Esophagus squamous epithelium (tissue), 5 donors: ENCODE results near the gene MPL. TPM values are rescaled to one million over a fixed set of nuclear protein-coding genes. Genes with fewer than 3 reads are reported as not detected.

ENCODE experiments used
- DNase-seq: peaks from one replicate; lab custom pipeline; 2025; lab: John Stamatoyannopoulos, UW
- H3K27ac ChIP-seq, 4 donors: fragments of 200-600 bp; sonication (generic); one replicate each; pipeline ENCODE4 v1.5.1; 2016 to 2019; ENCODE audit warnings: mild to moderate bottlenecking in 1 of 4
- H3K27me3 ChIP-seq, 4 donors: fragments of 200-600 bp; sonication (generic); 1 replicate in 3 of 4; 2 replicates in 1 of 4; pipeline versions ENCODE4 v1.5.1 to v1.6.0; 2017 to 2021; ENCODE audit warnings: antibody characterized with exemption in 1 of 4
- H3K36me3 ChIP-seq, 3 donors: fragments of 200-600 bp; sonication (generic); one replicate each; pipeline ENCODE4 v1.5.1; 2016 to 2019
- H3K4me1 ChIP-seq, 3 donors: fragments of 200-600 bp; sonication (generic); one replicate each; pipeline ENCODE4 v1.5.1; 2017 to 2019
- H3K4me3 ChIP-seq, 4 donors: fragments of 200-600 bp; sonication (generic); 1 replicate in 3 of 4; 2 replicates in 1 of 4; pipeline ENCODE4 v1.5.1; 2016 to 2019; ENCODE audit warnings: mild to moderate bottlenecking in 2 of 4, moderate library complexity in 1 of 4
- H3K9me3 ChIP-seq, 3 donors: fragments of 200-600 bp; sonication (generic); one replicate each; pipeline ENCODE4 v1.5.1; 2016 to 2019
- POLR2A ChIP-seq, 4 donors: fragments of 450-650 bp; IDR thresholded peaks; one replicate each; pipeline ENCODE4 v1.6.1; 2017; ENCODE audit warnings: antibody characterized with exemption in 4 of 4, mild to moderate bottlenecking in 4 of 4, moderate library complexity in 3 of 4
- WGBS, 2 donors: methylation state at CpG; one replicate each; pipeline ENCODE4 v1.1.5; 2018; 5-methylcytosine and 5-hydroxymethylcytosine counted together
- intact Hi-C: fragments of 100-400 bp; cut with DNase I; formaldehyde crosslinking; loops from one replicate; pipeline ENCODE4 v1.15.0; 2022
- total RNA-seq, 4 donors: library from RNA; depleted of rRNA; stranded (reverse); fragments of >200 nt; gene quantifications; one replicate each; pipeline ENCODE4 v1.1.0, GENCODE V29; 2016
- TF ChIP-seq, protein P1 (sequence below), 6 experiments: fragments of 450-650 bp in 4 of 6; fragments of 200-600 bp in 2 of 6; sonication (generic) in 2 of 6; IDR thresholded peaks; one replicate each; pipeline ENCODE4 v1.5.1; 2016 to 2019; ENCODE audit warnings: antibody characterized with exemption in 6 of 6, mild to moderate bottlenecking in 4 of 6, moderate library complexity in 4 of 6
- donor health status: DM: yes; HTN: yes; CAD: no.

MPL gene
- total RNA-seq, 4 donors from 2014 or later = not detected

DNA sequence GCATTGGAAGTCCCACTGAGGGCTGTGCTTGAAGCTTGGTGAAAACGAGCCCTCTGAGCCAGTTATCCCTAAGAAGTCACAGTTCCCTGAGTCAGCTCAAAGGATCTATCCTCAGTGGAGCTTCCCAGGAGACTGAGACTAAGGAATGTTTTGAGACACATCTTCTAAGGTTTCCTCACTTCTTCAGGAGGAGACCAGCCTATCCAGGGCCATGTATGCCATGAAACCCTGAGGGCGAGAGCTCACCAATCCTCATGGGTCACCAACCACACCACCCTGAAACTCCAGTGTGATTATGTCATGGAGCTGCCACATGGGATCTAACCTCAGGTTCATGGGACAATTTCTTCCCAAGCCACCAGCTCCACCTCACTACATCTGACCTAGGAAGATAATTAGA is 44.4 kb upstream of the MPL start:
- WGBS, 2 donors = 64 to 75% methylated on average over 1 to 2 of the region's 2 CpGs
- Histone ChIP-seq H3K27ac (peak overlapping the region in 3 of 4 donors; percentile 84 to 86 (median 85)), H3K36me3 (no peaks in the 10 kb centered on the region), H3K27me3 (no peaks in the 10 kb centered on the region), H3K4me1 (peaks cover 0 to 39% (median 20%) of the 10 kb centered on the region in 3 donors), H3K4me3 (no peak overlapping the region), H3K9me3 (no peaks in the 10 kb centered on the region)
- no peak for TF ChIP-seq POLR2A (IDR thresholded peaks at IDR 0.05)
- TF ChIP-seq, protein P1, sequence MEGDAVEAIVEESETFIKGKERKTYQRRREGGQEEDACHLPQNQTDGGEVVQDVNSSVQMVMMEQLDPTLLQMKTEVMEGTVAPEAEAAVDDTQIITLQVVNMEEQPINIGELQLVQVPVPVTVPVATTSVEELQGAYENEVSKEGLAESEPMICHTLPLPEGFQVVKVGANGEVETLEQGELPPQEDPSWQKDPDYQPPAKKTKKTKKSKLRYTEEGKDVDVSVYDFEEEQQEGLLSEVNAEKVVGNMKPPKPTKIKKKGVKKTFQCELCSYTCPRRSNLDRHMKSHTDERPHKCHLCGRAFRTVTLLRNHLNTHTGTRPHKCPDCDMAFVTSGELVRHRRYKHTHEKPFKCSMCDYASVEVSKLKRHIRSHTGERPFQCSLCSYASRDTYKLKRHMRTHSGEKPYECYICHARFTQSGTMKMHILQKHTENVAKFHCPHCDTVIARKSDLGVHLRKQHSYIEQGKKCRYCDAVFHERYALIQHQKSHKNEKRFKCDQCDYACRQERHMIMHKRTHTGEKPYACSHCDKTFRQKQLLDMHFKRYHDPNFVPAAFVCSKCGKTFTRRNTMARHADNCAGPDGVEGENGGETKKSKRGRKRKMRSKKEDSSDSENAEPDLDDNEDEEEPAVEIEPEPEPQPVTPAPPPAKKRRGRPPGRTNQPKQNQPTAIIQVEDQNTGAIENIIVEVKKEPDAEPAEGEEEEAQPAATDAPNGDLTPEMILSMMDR (IDR thresholded peaks at IDR 0.05) = no peak
- intact Hi-C loops = no loop called here
- DNase-seq = no peak

DNA sequence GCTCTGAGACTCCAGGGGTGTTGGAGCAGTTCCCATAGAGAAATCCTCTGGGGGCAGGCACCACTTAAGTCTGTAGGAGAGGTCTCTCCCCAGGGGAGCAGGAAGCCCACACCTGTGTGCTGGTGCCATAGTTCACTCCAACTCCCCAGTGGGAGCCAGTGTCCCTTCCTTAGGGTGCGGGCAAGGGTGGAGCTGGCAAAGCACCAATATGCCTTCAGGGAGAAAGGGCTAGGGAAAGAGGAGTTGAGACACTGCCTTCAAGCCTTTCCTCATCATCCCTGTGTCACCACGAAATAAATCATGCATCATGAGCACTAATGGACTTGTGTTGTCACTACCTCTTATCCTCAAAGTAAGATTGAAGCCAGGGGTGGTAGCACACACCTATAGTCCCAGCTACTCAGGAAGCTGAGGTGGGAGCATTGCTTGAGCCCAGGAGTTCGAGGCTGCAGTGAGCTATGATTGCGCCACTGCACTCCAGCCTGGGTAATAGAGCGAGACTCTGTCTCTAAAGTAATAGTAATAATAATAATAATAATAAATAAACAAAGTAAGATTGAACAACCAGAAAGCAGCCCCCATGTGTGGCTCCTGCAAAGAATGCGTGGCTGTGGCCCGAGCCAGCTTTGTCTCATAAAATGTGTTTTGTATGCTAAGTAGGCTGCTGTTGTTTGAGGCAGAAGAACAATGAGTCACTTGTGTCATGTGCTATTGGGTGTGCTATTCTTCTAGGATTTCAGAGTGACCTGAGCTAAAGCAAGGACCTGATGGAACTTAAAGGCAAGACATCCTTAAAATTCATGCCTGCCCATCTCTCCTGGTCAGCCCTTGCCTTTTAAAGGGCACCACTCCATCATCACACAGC is 43.5 kb upstream of the MPL start:
- DNase-seq = no peak
- WGBS, 2 donors = 68 to 69% methylated on average over 7 of the region's 7 CpGs
- Histone ChIP-seq H3K4me1 (peaks cover 0 to 39% (median 20%) of the 10 kb centered on the region in 3 donors), H3K27ac (peak overlapping the region; percentile 31 to 86 (median 84)), H3K36me3 (no peaks in the 10 kb centered on the region), H3K27me3 (no peaks in the 10 kb centered on the region), H3K4me3 (no peak overlapping the region), H3K9me3 (no peaks in the 10 kb centered on the region)
- TF ChIP-seq, protein P1 (IDR thresholded peaks at IDR 0.05) = no peak
- TF ChIP-seq POLR2A (IDR thresholded peaks at IDR 0.05) = no peak
- intact Hi-C loops = no loop called here

DNA sequence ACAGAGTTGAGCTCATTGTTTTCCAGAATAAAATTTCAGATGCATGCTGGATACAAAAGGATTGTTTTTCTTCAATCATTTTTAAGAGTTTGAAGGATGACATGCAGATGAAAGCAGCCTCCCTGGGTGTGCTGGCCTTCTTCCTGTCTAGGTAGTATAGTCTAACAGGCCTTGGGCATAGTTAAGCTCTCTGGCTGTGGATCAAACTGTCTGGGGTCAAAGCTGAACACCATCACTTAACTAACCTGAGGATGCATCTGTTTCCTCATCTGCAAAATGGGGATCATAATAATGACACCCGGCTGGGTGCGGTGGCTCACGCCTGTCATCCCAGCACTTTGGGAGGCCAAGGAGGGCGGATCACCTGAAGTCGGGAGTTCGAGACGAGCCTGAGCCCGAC is 42.9 kb upstream of the MPL start:
- H3K27ac ChIP-seq = peak overlapping the region; percentile 31 to 86 (median 84)
- no peak overlapping the region for H3K4me3 ChIP-seq
- 80 to 81% methylated on average over 2 to 8 of the region's 8 CpGs for WGBS, 2 donors
- no peaks in the 10 kb centered on the region for H3K27me3 ChIP-seq
- DNase-seq = no peak
- H3K9me3 ChIP-seq = no peaks in the 10 kb centered on the region
- peaks cover 0 to 40% (median 20%) of the 10 kb centered on the region in 3 donors for H3K4me1 ChIP-seq
- no peaks in the 10 kb centered on the region for H3K36me3 ChIP-seq
- TF ChIP-seq, protein P1 (IDR thresholded peaks at IDR 0.05) = no peak
- no peak for TF ChIP-seq POLR2A (IDR thresholded peaks at IDR 0.05)
- intact Hi-C loops = no loop called here

DNA sequence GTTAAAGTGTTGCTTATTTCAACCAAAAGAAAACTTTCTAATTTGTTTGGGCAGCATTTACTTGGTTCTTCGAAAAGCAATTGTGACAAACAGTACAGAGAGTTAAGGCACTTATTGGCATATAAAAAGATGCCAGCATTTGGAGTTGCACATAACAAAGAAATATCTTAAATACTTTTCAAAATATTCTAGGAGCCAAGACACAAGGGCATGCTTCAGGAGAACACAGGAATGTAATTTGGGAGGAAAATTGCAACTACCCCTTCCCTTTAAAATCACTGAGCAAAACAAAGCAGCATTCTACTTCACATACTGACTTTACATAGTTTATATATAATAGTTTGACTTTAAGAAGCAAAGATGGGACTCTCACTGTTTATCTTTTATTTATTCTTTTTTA is 41.4 kb upstream of the MPL start:
- H3K4me1 ChIP-seq = peaks cover 0 to 45% (median 20%) of the 10 kb centered on the region in 3 donors
- peak overlapping the region; percentile 26 to 86 (median 70) for H3K27ac ChIP-seq
- DNase-seq = no peak
- no peak overlapping the region for H3K4me3 ChIP-seq
- TF ChIP-seq, protein P1 (IDR thresholded peaks at IDR 0.05) = no peak
- TF ChIP-seq POLR2A (IDR thresholded peaks at IDR 0.05) = no peak
- no peaks in the 10 kb centered on the region for H3K27me3 ChIP-seq
- WGBS, 2 donors = 44 to 47% methylated on average over 1 of the region's 1 CpG
- intact Hi-C loops = no loop called here
- no peaks in the 10 kb centered on the region for H3K9me3 ChIP-seq
- no peaks in the 10 kb centered on the region for H3K36me3 ChIP-seq

DNA sequence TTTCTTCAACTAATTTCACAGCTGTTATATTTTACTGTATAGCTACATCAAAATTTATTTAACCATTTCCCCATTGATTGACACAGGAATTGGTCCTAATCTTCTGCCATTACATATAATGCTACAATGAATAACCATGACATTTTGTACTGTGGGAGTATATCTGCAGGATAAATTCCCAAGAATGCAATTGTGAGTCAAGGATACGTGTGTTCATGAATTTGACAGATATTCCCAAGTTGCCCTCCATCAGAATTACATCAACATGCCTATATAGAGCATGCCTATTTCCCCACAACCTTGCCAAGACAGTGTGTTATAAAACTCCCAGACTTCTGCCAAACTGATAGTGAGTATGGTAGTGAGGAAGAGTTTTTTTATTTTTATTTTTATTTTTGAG is 39.6 kb upstream of the MPL start:
- Histone ChIP-seq H3K36me3 (no peaks in the 10 kb centered on the region), H3K4me1 (peaks cover 0 to 47% (median 20%) of the 10 kb centered on the region in 3 donors), H3K27me3 (no peaks in the 10 kb centered on the region), H3K27ac (no peak overlapping the region), H3K9me3 (no peaks in the 10 kb centered on the region), H3K4me3 (no peak overlapping the region)
- intact Hi-C loops = no loop called here
- no peak for DNase-seq
- TF ChIP-seq POLR2A (IDR thresholded peaks at IDR 0.05) = no peak
- 50 to 79% methylated on average over 1 of the region's 1 CpG for WGBS, 2 donors
